ENCODE data around the gene HBP1. TPM values are rescaled to one million over a fixed set of nuclear protein-coding genes. Genes with fewer than 3 reads are reported as not detected.

HBP1 gene
- polyA plus RNA-seq, 3 donors, result 41.2 to 52.9 (median 44.7) TPM

- no peak overlapping the region for H3K4me3 ChIP-seq (replicated peaks in 1 of 3; ENCODE audit: low read depth in 2 of 3, low read length in 3 of 3)
- H3K36me3 Mint-ChIP-seq, result peaks cover 64 to 81% of the 10 kb centered on the region in 2 donors
- H3K27ac Mint-ChIP-seq, result peak overlapping the region in 1 of 7 donors; percentile 21
Observed at GRCh38 chr7:107207459-107207858, 38.7 kb downstream of the HBP1 start.

GRCh38 chr7:107208024-107208521 lies 39.3 kb downstream of the HBP1 start:
- 100% methylated on average over 1 of the region's 3 CpGs for WGBS (ENCODE audit: insufficient coverage)
- no peaks in the 10 kb centered on the region for H3K9me3 ChIP-seq (replicated peaks in 1 of 2; ENCODE audit: control insufficient read depth in 1 of 2, insufficient read depth in 1 of 2, low read length in 2 of 2)
- no peak overlapping the region for H2AFZ ChIP-seq (ENCODE audit: insufficient read depth, low read depth, low read length, poor library complexity, severe bottlenecking)
- no peak for DNase-seq
- H3K27me3 Mint-ChIP-seq (ENCODE audit: low read depth in 3 of 3), result no peaks in the 10 kb centered on the region
- no peak overlapping the region for H3K9ac ChIP-seq (ENCODE audit: insufficient read depth, low read length, poor library complexity, severe bottlenecking)
- peak overlapping the region in 1 of 7 donors; percentile 27 for H3K27ac Mint-ChIP-seq
- no peak for TF ChIP-seq CTCF (IDR thresholded peaks at IDR 0.05)
- H3K4me1 Mint-ChIP-seq, result peaks cover 5% of the 10 kb centered on the region
- H3K4me3 Mint-ChIP-seq, result no peak overlapping the region
- H3K4me1 ChIP-seq (ENCODE audit: control insufficient read depth in 1 of 2, insufficient read depth in 2 of 2, low read length in 2 of 2), result no peaks in the 10 kb centered on the region
- H3K36me3 ChIP-seq (replicated peaks in 1 of 2; ENCODE audit: control insufficient read depth in 1 of 2, insufficient read depth in 2 of 2, low read length in 2 of 2), result peaks cover 62 to 83% of the 10 kb centered on the region in 2 donors
- no peaks in the 10 kb centered on the region for H3K27me3 ChIP-seq (ENCODE audit: control insufficient read depth in 2 of 2, insufficient read depth in 2 of 2, low read length in 2 of 2)
- no peaks in the 10 kb centered on the region for H3K79me2 ChIP-seq (ENCODE audit: insufficient read depth, low read length)
- peaks cover 0 to 2% (median 0%) of the 10 kb centered on the region in 7 donors for H3K9me3 Mint-ChIP-seq
- peak overlapping the region in 1 of 2 donors; percentile 23 for H3K27ac ChIP-seq (ENCODE audit: low read depth in 1 of 2, low read length in 2 of 2)
- peaks cover 60 to 76% of the 10 kb centered on the region in 2 donors for H3K36me3 Mint-ChIP-seq
- intact Hi-C loops (cut with micrococcal nuclease), result loop anchor here in 1 of 2 donors (10.0 kb wide), 1 partner anchor 667 kb away; no protein-coding TSS in a partner anchor
- no peak overlapping the region for H3K4me3 ChIP-seq (replicated peaks in 1 of 3; ENCODE audit: low read depth in 2 of 3, low read length in 3 of 3)
- H3K4me2 ChIP-seq (replicated peaks; ENCODE audit: extremely low read depth, low read length, poor library complexity, severe bottlenecking), result no peak overlapping the region
- H4K20me1 ChIP-seq (ENCODE audit: insufficient read depth, low read length), result peaks cover 4% of the 10 kb centered on the region

More at GRCh38 chr7:107207459-107207858, 38.7 kb downstream of the HBP1 start:
- H3K27me3 Mint-ChIP-seq (ENCODE audit: low read depth in 3 of 3), result no peaks in the 10 kb centered on the region
- H3K4me1 ChIP-seq (ENCODE audit: control insufficient read depth in 1 of 2, insufficient read depth in 2 of 2, low read length in 2 of 2), result no peaks in the 10 kb centered on the region
- H3K9ac ChIP-seq (ENCODE audit: insufficient read depth, low read length, poor library complexity, severe bottlenecking), result no peak overlapping the region
- no peak overlapping the region for H3K27ac ChIP-seq (ENCODE audit: low read depth in 1 of 2, low read length in 2 of 2)
- H3K27me3 ChIP-seq (ENCODE audit: control insufficient read depth in 2 of 2, insufficient read depth in 2 of 2, low read length in 2 of 2), result no peaks in the 10 kb centered on the region
- no peak overlapping the region for H3K4me2 ChIP-seq (replicated peaks; ENCODE audit: extremely low read depth, low read length, poor library complexity, severe bottlenecking)
- H3K9me3 Mint-ChIP-seq, result peaks cover 0 to 2% (median 0%) of the 10 kb centered on the region in 7 donors
- intact Hi-C loops (cut with micrococcal nuclease), result loop anchor here in 1 of 2 donors (10.0 kb wide), 1 partner anchor 667 kb away; no protein-coding TSS in a partner anchor
- no peak overlapping the region for H2AFZ ChIP-seq (ENCODE audit: insufficient read depth, low read depth, low read length, poor library complexity, severe bottlenecking)
- H4K20me1 ChIP-seq (ENCODE audit: insufficient read depth, low read length), result peaks cover 11% of the 10 kb centered on the region
- peaks cover 68 to 89% of the 10 kb centered on the region in 2 donors for H3K36me3 ChIP-seq (replicated peaks in 1 of 2; ENCODE audit: control insufficient read depth in 1 of 2, insufficient read depth in 2 of 2, low read length in 2 of 2)
- no peaks in the 10 kb centered on the region for H3K79me2 ChIP-seq (ENCODE audit: insufficient read depth, low read length)
- no peak overlapping the region for H3K4me3 Mint-ChIP-seq
- no peaks in the 10 kb centered on the region for H3K4me1 Mint-ChIP-seq
- no peak for TF ChIP-seq CTCF (IDR thresholded peaks at IDR 0.05)
- no peak for DNase-seq
- WGBS (ENCODE audit: insufficient coverage), result 100% methylated on average over 2 of the region's 5 CpGs
- H3K9me3 ChIP-seq (replicated peaks in 1 of 2; ENCODE audit: control insufficient read depth in 1 of 2, insufficient read depth in 1 of 2, low read length in 2 of 2), result no peaks in the 10 kb centered on the region
